Breast epithelium (tissue), 4 donors: Measurements from ENCODE around the gene SPEN. TPM values are rescaled to one million over a fixed set of nuclear protein-coding genes. Genes with fewer than 3 reads are reported as not detected.
A peak's percentile ranks its signal among the peaks of the same experiment; 100 is the strongest.
"Not testable (repeated sequence)": the region's sequence is repeated elsewhere in the genome, so short reads cannot be mapped to it uniquely, and the experiment has no call there.

Source experiments
- DNase-seq, 2 donors: peaks; one replicate each; pipeline ENCODE4 v3.0.0-alpha.2; 2019; ENCODE audit warnings: low spot score in 2 of 2
- H3K27ac ChIP-seq, 2 donors: fragments of 200-600 bp; sonication (generic) in 1 of 2; one replicate each; pipeline ENCODE4 v1.5.1; 2016 to 2019; ENCODE audit warnings: mild to moderate bottlenecking in 1 of 2
- H3K27me3 ChIP-seq, 2 donors: fragments of 200-600 bp; sonication (generic) in 1 of 2; one replicate each; pipeline versions ENCODE4 v1.5.1 to v1.6.0; 2017 to 2019; ENCODE audit warnings: control low read depth in 1 of 2, mild to moderate bottlenecking in 1 of 2
- H3K36me3 ChIP-seq: fragments of 200-600 bp; one replicate; pipeline ENCODE4 v1.5.1; 2019
- H3K4me1 ChIP-seq, 2 donors: fragments of 200-600 bp; sonication (generic); one replicate each; pipeline ENCODE4 v1.5.1; 2016 to 2019; ENCODE audit warnings: control low read depth in 1 of 2
- H3K4me3 ChIP-seq, 3 donors: fragments of 200-600 bp; sonication (generic); 1 replicate in 2 of 3; 2 replicates in 1 of 3; pipeline ENCODE4 v1.5.1; 2016 to 2019; ENCODE audit warnings: mild to moderate bottlenecking in 3 of 3, moderate library complexity in 2 of 3
- H3K9me3 ChIP-seq, 2 donors: fragments of 200-600 bp; sonication (generic) in 1 of 2; one replicate each; pipeline ENCODE4 v1.5.1; 2016 to 2019; ENCODE audit warnings: control low read depth in 1 of 2
- CTCF ChIP-seq, 3 donors: fragments of 450-650 bp; IDR thresholded peaks; one replicate each; pipeline ENCODE4 v1.5.1; 2016 to 2017; ENCODE audit warnings: antibody characterized with exemption in 3 of 3, mild to moderate bottlenecking in 3 of 3, moderate library complexity in 3 of 3
- POLR2A ChIP-seq: fragments of 450-650 bp; IDR thresholded peaks from one replicate; pipeline ENCODE4 v1.6.1; 2016; ENCODE audit warnings: antibody characterized with exemption, mild to moderate bottlenecking, moderate library complexity
- POLR2AphosphoS5 ChIP-seq, 3 donors: sonication (generic); formaldehyde crosslinking; IDR thresholded peaks; one replicate each; pipeline ENCODE4 v1.6.1; 2017; ENCODE audit warnings: antibody characterized with exemption in 3 of 3
- intact Hi-C: fragments of 100-400 bp; cut with DNase I; formaldehyde crosslinking; loops from one replicate; pipeline ENCODE4 v1.15.1; 2023; ENCODE audit warnings: low total_unique reads
- total RNA-seq, 3 donors: library from RNA; depleted of rRNA; stranded (reverse); fragments of >200 nt; gene quantifications; one replicate each; pipeline ENCODE4 v1.1.0, GENCODE V29; 2016

SPEN gene
- total RNA-seq, 3 donors from 2014 or later, result 46.9 to 56.6 (median 51.2) TPM

- TF ChIP-seq POLR2AphosphoS5 (IDR thresholded peaks at IDR 0.05) (no peak), CTCF (IDR thresholded peaks at IDR 0.05) (no peak), POLR2A (no peak)
- Histone ChIP-seq H3K4me1 (no peaks in the 10 kb centered on the region), H3K4me3 (no peak overlapping the region), H3K27ac (no peak overlapping the region), H3K36me3 (no peaks in the 10 kb centered on the region), H3K27me3 (no peaks in the 10 kb centered on the region), H3K9me3 (no peaks in the 10 kb centered on the region)
- intact Hi-C loops, result no loop called here
- no peak for DNase-seq
These were observed 126.3 kb downstream of the SPEN start for GRCh38 chr1:15973772-15974171.

GRCh38 chr1:15974855-15975254 is 127.3 kb downstream of the SPEN start:
- Histone ChIP-seq H3K27ac (peak overlapping the region in 1 of 2 donors; percentile 76), H3K27me3 (no peaks in the 10 kb centered on the region), H3K36me3 (no peaks in the 10 kb centered on the region), H3K4me3 (peak overlapping the region; percentile 93 to 99 (median 97)), H3K4me1 (no peaks in the 10 kb centered on the region), H3K9me3 (no peaks in the 10 kb centered on the region)
- no peak for TF ChIP-seq POLR2AphosphoS5 (IDR thresholded peaks at IDR 0.05)
- TF ChIP-seq POLR2A, result no peak
- TF ChIP-seq CTCF (IDR thresholded peaks at IDR 0.05), result no peak
- DNase-seq, result no peak
- intact Hi-C loops, result no loop called here

- intact Hi-C loops, result no loop called here
- DNase-seq, result no peak
- H3K36me3 ChIP-seq, result no peaks in the 10 kb centered on the region
- peak overlapping the region; percentile 76 to 87 for H3K27ac ChIP-seq
- no peaks in the 10 kb centered on the region for H3K4me1 ChIP-seq
- no peaks in the 10 kb centered on the region for H3K9me3 ChIP-seq
- H3K27me3 ChIP-seq, result no peaks in the 10 kb centered on the region
- H3K4me3 ChIP-seq, result peak overlapping the region; percentile 93 to 99 (median 97)
- TF ChIP-seq CTCF (IDR thresholded peaks at IDR 0.05), result no peak
- no peak for TF ChIP-seq POLR2AphosphoS5 (IDR thresholded peaks at IDR 0.05)
- no peak for TF ChIP-seq POLR2A
These were observed 127.9 kb downstream of the SPEN start for GRCh38 chr1:15975358-15975804.

- intact Hi-C loops, result no loop called here
- H3K9me3 ChIP-seq, result no peaks in the 10 kb centered on the region
These were observed 128.5 kb downstream of the SPEN start, which contains the start of gene ZBTB17 for GRCh38 chr1:15975805-15976680. Gene ZBTB17 (minus strand): TSS chr1:15976101. CDS start chr1:15948495, 27,606 bp downstream.

GRCh38 chr1:15977947-15978346 is 130.4 kb downstream of the SPEN start:
- H3K36me3 ChIP-seq, H3K27ac ChIP-seq, H3K4me3 ChIP-seq, H3K9me3 ChIP-seq, H3K4me1 ChIP-seq, H3K27me3 ChIP-seq, DNase-seq, intact Hi-C loops: not testable (repeated sequence)

More at GRCh38 chr1:15975805-15976680, 128.5 kb downstream of the SPEN start, which contains the start of gene ZBTB17:
- H3K27ac ChIP-seq, result peak within 1 kb of the TSS; percentile 76 to 87
- DNase-seq, result peak; percentile 89 to 92
- peak within 1 kb of the TSS; percentile 93 to 99 (median 97) for H3K4me3 ChIP-seq
- H3K36me3 ChIP-seq, result no peaks in the 10 kb centered on the region
- H3K4me1 ChIP-seq, result no peaks in the 10 kb centered on the region
- no peaks in the 10 kb centered on the region for H3K27me3 ChIP-seq
- TF ChIP-seq POLR2A (peak; percentile 72), POLR2AphosphoS5 (IDR thresholded peaks at IDR 0.05) (peak; percentile 89 to 93 (median 93)), CTCF (IDR thresholded peaks at IDR 0.05) (no peak)
